Measurements from ENCODE around the gene AURKAIP1. TPM values are rescaled to one million over a fixed set of nuclear protein-coding genes. Genes with fewer than 3 reads are reported as not detected.

Gene AURKAIP1
- total and polyA plus RNA-seq, 9 donors, result 6.0 to 94.0 (median 73.2) TPM

DNA sequence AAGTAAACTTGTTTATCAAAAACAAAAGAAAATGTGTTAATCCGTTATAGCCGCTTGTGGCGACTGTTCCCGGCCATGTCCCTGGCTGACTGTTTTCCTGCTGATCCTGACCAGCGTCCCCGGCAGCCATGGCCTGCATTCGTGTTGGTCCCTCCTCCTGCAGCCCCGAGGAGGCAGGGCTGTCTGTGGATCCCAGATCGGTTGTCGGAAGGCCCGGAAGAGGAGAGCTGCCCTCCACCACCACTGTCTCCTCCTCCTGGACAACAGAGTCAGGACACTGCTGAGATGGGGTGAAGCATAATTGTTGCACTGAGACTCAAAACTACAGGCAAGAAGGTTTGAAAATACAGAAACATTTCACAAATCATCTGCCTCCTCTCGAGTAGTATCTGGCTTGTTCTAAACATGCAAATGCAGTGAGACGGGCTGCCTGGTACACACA lies 13.0 kb downstream of the AURKAIP1 start:
- no peaks in the 10 kb centered on the region for H3K27me3 ChIP-seq
- no peak overlapping the region for H3K4me3 ChIP-seq
- 14 to 24% (median 20%) methylated on average over 13 of the region's 13 CpGs for WGBS, 3 donors
- DNase-seq, result peak in 2 of 5 donors; percentile 26 to 38
- no peaks in the 10 kb centered on the region for H3K36me3 ChIP-seq
- TF ChIP-seq EP300 (IDR thresholded peaks at IDR 0.05) (no peak), POLR2A (IDR thresholded peaks at IDR 0.05) (no peak)
- TF ChIP-seq, protein P1, sequence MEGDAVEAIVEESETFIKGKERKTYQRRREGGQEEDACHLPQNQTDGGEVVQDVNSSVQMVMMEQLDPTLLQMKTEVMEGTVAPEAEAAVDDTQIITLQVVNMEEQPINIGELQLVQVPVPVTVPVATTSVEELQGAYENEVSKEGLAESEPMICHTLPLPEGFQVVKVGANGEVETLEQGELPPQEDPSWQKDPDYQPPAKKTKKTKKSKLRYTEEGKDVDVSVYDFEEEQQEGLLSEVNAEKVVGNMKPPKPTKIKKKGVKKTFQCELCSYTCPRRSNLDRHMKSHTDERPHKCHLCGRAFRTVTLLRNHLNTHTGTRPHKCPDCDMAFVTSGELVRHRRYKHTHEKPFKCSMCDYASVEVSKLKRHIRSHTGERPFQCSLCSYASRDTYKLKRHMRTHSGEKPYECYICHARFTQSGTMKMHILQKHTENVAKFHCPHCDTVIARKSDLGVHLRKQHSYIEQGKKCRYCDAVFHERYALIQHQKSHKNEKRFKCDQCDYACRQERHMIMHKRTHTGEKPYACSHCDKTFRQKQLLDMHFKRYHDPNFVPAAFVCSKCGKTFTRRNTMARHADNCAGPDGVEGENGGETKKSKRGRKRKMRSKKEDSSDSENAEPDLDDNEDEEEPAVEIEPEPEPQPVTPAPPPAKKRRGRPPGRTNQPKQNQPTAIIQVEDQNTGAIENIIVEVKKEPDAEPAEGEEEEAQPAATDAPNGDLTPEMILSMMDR (IDR thresholded peaks at IDR 0.05), result no peak
- peaks cover 8% of the 10 kb centered on the region for H3K4me1 ChIP-seq (ENCODE audit: insufficient read depth)
- intact Hi-C loops (cut with DNase I), result no loop called here
- no peak overlapping the region for H3K27ac ChIP-seq
- H3K9me3 ChIP-seq, result no peaks in the 10 kb centered on the region

DNA sequence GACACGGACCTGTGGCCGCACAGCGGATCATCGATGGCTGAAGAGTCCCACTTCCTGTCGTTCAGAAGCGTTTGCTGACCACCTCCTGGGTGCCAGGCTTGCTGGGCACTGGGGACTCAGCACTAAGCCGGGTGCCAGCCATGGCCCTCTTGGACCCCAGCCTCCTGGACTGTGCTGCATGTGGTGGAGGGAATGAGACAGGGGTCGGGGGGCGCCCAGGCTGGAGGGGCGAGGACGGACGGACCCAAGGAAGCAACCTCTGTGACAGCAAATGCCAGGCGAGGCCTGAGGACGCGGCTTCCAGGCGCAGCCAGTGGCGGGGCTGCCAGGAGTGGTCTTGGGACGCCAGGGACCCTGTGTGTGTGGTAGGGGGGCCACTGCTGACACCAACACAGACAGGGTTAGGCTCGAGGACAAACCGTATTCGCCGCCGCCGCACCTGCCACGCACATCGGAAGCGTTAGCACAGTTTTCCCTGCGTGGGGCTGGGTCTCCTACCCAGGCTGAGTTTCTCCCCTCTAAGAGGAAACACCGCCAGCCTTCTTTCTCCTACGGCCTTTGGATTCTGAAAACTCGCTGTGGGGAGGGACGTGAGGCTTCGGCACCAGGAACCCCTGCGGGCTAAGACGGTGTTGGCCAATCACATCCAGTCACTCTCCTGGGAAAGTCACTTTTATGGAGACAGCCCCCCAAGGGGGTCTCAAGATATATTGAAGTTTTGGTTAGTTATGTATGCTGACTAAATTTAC lies 13.6 kb downstream of the AURKAIP1 start:
- DNase-seq, result peak in 2 of 5 donors; percentile 32 to 39
- Histone ChIP-seq H3K4me1 (ENCODE audit: insufficient read depth) (peaks cover 12% of the 10 kb centered on the region), H3K27ac (no peak overlapping the region), H3K27me3 (no peaks in the 10 kb centered on the region), H3K9me3 (no peaks in the 10 kb centered on the region), H3K4me3 (no peak overlapping the region), H3K36me3 (no peaks in the 10 kb centered on the region)
- intact Hi-C loops (cut with DNase I), result no loop called here
- TF ChIP-seq EP300 (IDR thresholded peaks at IDR 0.05), result no peak
- TF ChIP-seq, protein P1 (IDR thresholded peaks at IDR 0.05), result no peak
- TF ChIP-seq POLR2A (IDR thresholded peaks at IDR 0.05), result no peak
- WGBS, 3 donors, result 78 to 83% (median 83%) methylated on average over 34 to 35 of the region's 35 CpGs

DNA sequence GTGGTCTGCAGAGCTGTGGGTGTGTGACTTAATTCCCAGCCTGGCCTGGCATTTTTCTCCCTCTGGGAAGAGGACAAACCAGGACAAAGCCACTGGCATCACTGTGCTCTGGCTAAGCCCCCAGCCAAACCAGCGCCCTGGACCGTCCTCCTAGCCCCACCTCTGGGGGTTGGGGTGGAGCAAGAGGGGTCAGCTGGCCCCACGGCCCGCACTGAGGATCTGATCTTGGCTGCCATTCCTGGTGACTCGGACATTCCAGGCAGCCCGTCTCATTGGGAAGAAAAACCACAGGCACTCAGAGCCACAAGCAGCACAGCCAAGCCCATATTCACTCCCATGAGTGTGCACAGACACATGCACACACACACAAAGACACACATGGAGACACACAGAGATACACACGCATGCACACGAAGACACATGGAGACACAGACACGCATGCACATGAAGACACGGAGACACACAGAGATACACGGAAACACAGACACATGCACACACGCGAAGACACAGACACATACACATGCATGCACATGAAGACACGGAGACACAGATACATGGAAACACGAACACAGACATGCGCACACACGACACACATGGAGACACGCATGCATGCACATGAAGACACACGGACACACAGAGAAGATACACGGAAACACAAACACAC lies 14.4 kb downstream of the AURKAIP1 start:
- no peaks in the 10 kb centered on the region for H3K9me3 ChIP-seq
- H3K4me3 ChIP-seq, result no peak overlapping the region
- TF ChIP-seq POLR2A (IDR thresholded peaks at IDR 0.05) (no peak), EP300 (IDR thresholded peaks at IDR 0.05) (no peak)
- TF ChIP-seq, protein P1 (IDR thresholded peaks at IDR 0.05), result no peak
- peak overlapping the region; percentile 88 to 92 for H3K27ac ChIP-seq
- 60 to 67% (median 66%) methylated on average over 20 of the region's 20 CpGs for WGBS, 3 donors
- peaks cover 12% of the 10 kb centered on the region for H3K4me1 ChIP-seq (ENCODE audit: insufficient read depth)
- intact Hi-C loops (cut with DNase I), result no loop called here
- no peaks in the 10 kb centered on the region for H3K27me3 ChIP-seq
- peak; percentile 35 to 70 (median 42) for DNase-seq
- H3K36me3 ChIP-seq, result no peaks in the 10 kb centered on the region

DNA sequence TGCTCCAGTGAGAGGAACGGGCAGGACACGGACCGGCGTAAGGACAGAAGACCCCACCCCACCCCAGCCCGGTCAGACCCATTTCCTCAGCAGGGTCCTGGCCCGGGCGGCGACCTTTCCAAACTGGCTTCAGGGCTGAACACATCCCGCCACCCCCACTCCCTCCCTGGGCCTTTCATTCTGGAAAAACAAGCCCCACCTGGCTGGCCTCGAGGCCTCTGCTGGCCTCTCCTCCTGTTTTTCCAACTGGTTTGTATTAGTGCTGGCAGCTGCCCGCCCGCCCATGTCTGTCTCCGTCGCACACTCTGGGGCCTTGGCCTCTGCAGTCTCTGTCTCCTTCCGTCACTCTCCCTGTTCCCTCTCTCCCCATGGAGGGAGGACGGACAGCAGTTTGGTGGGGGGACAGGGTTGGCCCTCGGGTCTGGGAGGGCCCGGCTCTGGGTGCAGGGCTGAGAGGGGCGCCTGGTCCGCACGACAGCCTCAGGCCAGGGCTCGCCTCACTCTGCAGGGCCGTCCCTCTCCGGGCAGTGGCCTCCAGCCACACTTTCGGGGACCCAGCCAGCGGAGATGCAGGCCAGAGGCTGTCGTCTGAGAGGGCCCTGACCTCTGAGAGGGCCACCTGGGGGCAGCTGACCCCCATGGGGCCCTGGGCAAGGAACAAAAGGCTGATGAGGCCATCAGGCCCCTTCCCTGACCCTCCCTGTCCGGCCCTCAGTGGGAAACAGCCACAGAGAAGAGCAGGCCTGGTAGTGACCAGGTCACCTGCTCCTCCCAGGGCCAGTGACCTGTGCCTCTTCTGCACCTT lies 15.1 kb downstream of the AURKAIP1 start:
- H3K27ac ChIP-seq, result peak overlapping the region; percentile 88 to 92
- peaks cover 12% of the 10 kb centered on the region for H3K4me1 ChIP-seq (ENCODE audit: insufficient read depth)
- H3K9me3 ChIP-seq, result no peaks in the 10 kb centered on the region
- 41 to 46% (median 43%) methylated on average over 27 to 28 of the region's 28 CpGs for WGBS, 3 donors
- H3K4me3 ChIP-seq, result no peak overlapping the region
- DNase-seq, result peak; percentile 42 to 73 (median 64)
- TF ChIP-seq, protein P1 (IDR thresholded peaks at IDR 0.05), result no peak
- no peak for TF ChIP-seq EP300 (IDR thresholded peaks at IDR 0.05)
- no peak for TF ChIP-seq POLR2A (IDR thresholded peaks at IDR 0.05)
- no peaks in the 10 kb centered on the region for H3K27me3 ChIP-seq
- H3K36me3 ChIP-seq, result no peaks in the 10 kb centered on the region
- intact Hi-C loops (cut with DNase I), result no loop called here

Data from ovary (tissue), 9 donors.